ENCODE results near the gene TMED9.

GRCh38 chr5:177578316-177578715 lies 13.7 kb upstream of the TMED9 start:
- TF ChIP-seq EZH2 (IDR thresholded peaks at IDR 0.05) (no peak), POLR2AphosphoS5 (IDR thresholded peaks at IDR 0.05; ENCODE audit: borderline replicate concordance, low read depth, low read length) (no peak), FOXP2 (optimal IDR thresholded peaks at IDR 0.05; ENCODE audit: control extremely low read depth, extremely low read length, insufficient read depth) (no peak)

All from SK-N-MC (cell line).